HUES48 (cell line): Measurements from ENCODE around the gene CA6.

Source experiments
- H3K27ac ChIP-seq: one replicate; pipeline ENCODE4 v1.7.0; 2013; ENCODE audit warnings: low read depth, low read length, inconsistent platforms
- H3K27me3 ChIP-seq: 2 replicates; pipeline ENCODE4 v1.6.1; 2013; ENCODE audit warnings: mild to moderate bottlenecking, low read length; ENCODE audit not compliant: control insufficient read depth, insufficient read depth
- H3K36me3 ChIP-seq: 2 replicates; pipeline ENCODE4 v1.6.1; 2013; ENCODE audit warnings: low read length; ENCODE audit not compliant: control insufficient read depth, insufficient read depth
- H3K4me1 ChIP-seq: 2 replicates; pipeline ENCODE4 v1.6.1; 2013; ENCODE audit warnings: mild to moderate bottlenecking, low read length; ENCODE audit not compliant: control insufficient read depth, insufficient read depth
- H3K4me3 ChIP-seq: 2 replicates; pipeline ENCODE4 v1.5.1; 2013; ENCODE audit warnings: mild to moderate bottlenecking, low read depth, low read length
- H3K9ac ChIP-seq: 2 replicates; pipeline ENCODE4 v1.6.1; 2013; ENCODE audit warnings: mild to moderate bottlenecking, low read depth, low read length, moderate library complexity
- H3K9me3 ChIP-seq: 2 replicates; pipeline ENCODE4 v1.6.1; 2013; ENCODE audit warnings: low read length; ENCODE audit not compliant: control insufficient read depth, insufficient read depth

CA6 gene

DNA sequence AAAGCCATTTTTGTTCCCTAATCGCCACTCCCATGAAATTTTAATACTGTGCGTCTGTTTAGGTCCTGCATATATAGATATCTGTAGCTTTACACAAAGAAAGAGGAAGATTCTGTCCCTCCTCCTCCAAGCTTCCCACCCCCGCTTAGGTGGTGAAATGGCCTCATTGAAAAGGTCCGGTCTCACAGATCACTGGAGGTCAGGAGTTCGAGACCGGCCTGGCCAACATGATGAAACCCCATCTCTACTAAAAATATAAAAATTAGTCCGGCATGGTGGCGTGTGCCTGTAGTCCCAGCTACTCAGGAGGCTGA, 59.7 kb downstream of the CA6 start:
- H3K36me3 ChIP-seq = no peaks in the 10 kb centered on the region
- H3K9ac ChIP-seq = no peak overlapping the region
- no peaks in the 10 kb centered on the region for H3K9me3 ChIP-seq
- no peak overlapping the region for H3K4me3 ChIP-seq
- H3K27ac ChIP-seq = no peak overlapping the region
- no peaks in the 10 kb centered on the region for H3K27me3 ChIP-seq
- peaks cover 8% of the 10 kb centered on the region; the same call in 1 of the 2 replicates for H3K4me1 ChIP-seq

DNA sequence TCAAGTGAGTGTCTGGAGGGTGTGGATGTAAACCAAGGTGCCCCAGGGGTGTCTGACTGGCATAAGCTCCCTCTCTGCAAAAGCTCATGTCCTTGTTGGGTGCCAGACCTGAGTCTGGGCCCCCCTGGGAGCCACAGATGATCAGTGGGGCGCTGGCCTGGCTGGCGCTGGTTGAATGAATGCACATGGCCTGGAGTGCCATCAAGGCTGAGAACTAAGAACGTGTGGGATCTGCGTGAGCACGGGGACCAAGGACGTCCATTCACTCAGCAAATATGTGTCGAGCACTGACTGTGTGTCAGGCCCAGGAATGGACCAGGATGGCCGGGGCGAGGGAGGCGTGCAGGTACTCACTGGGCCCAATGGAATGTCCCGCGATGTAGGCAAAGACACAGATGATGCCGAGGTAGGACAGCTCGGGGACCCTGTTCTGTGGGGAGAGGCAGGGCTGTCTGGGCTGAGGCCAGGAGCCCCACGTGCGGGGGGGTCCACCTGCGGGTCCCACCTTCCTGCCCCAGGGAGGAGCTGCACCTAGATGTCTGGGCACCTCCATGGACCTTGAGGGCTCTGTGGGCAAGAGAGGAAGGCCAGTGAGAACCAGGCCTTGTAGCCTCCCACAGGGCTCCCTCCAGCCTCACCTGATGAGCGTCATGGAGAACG, 61.4 kb downstream of the CA6 start:
- Histone ChIP-seq H3K4me3 (no peak overlapping the region), H3K27ac (no peak overlapping the region), H3K9me3 (no peaks in the 10 kb centered on the region), H3K36me3 (no peaks in the 10 kb centered on the region), H3K9ac (no peak overlapping the region), H3K27me3 (no peaks in the 10 kb centered on the region), H3K4me1 (peaks cover 8% of the 10 kb centered on the region; the same call in 1 of the 2 replicates)

DNA sequence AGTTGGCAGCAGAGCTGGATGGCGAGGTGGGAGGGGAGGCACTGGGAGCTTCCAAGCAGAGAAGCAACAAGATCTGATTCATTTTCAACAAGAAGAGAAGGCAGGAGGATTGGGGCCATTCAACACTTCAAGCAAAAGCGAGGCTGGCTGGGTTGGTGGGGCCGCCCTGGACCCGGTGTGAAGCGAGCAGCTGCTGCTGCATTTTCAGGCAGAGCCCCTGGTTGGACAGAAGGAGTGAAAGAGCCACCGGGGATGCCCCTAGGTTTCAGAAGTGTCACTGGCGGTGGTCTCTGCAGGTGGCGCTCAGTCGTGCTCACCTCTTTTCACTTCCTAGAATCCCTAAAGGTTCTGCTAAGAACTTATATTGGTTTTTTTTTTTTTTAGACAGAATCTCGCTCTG, 62.6 kb downstream of the CA6 start:
- Histone ChIP-seq H3K9ac (no peak overlapping the region), H3K9me3 (no peaks in the 10 kb centered on the region), H3K36me3 (no peaks in the 10 kb centered on the region), H3K27ac (no peak overlapping the region), H3K27me3 (no peaks in the 10 kb centered on the region), H3K4me1 (peaks cover 5% of the 10 kb centered on the region; the same call in 1 of the 2 replicates), H3K4me3 (no peak overlapping the region)

DNA sequence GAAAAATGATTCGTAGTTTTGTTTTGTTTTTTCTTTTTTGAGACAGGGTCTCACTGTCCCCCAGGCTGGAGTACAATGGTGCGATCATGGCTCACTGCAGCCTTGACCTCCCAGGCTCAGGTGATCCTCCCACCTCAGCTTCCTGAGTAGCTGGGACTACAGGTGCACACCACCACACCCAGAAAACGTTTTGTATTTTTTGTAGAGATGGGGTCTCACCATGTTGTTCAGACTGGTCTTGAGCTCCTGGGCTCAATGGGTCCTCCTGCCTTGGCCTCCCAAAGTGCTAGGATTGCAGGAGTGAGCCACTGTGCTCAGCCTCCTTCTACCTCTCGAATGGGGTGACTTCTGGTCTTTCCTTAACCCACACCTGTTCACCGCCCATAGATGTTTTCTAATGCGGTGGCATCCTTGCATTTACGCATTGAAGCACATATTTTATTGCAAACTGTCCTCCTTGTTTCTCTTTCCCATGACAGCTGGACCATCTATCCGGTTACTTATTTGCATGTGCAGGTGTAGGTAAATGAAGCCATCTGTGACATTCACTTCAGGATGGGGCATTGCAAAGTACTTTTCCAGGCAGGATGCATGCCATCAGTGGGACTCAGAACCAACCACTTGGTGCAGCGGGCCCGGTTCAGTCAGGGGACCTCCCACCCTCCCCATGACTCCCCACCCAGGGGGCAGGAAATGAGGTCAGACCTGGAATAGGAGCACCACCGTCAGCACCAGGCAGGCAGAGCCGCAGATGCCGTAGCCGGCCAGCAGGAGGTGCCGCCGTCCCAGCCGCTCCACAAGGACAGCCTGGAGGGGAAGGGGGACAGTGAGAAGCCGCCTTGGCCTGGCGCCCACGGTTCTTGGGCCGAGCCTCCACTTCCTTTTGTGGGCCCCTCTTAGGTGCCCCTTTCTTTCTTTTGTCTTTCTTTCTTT, 64.0 kb downstream of the CA6 start:
- Histone ChIP-seq H3K9ac (peak overlapping the region; percentile 46), H3K9me3 (no peaks in the 10 kb centered on the region), H3K27ac (peak overlapping the region; percentile 59), H3K27me3 (no peaks in the 10 kb centered on the region), H3K4me3 (no peak overlapping the region), H3K36me3 (no peaks in the 10 kb centered on the region), H3K4me1 (peaks cover 3% of the 10 kb centered on the region; the same call in 1 of the 2 replicates)

DNA sequence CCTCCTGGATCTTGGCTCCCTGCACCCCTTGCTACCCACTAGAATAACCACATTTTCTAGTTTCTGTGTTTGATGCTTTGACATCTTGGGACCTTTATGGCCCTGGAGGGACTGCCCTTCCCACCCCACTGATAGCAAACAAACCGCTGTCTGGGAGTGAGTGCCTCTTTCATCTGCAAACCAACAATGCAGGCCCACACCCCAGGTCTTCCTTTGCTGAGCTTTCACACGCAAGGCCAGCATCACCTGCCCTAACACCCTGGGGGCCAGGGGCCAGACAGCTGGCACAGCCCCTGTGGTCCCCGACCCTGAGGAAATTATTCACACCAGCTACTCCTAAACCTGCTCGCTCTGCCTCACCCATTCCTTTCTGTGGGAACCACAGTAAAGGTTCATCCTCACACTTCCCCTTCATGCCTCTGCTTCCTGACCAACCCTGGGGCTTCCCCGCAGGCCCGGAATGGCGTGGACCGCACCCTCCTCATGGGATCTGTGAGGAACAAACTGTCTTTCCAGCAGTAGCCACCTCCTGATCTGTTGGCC, 65.2 kb downstream of the CA6 start:
- Histone ChIP-seq H3K9me3 (no peaks in the 10 kb centered on the region), H3K4me3 (no peak overlapping the region), H3K27ac (no peak overlapping the region), H3K9ac (no peak overlapping the region), H3K27me3 (no peaks in the 10 kb centered on the region), H3K36me3 (no peaks in the 10 kb centered on the region), H3K4me1 (no peaks in the 10 kb centered on the region)

DNA sequence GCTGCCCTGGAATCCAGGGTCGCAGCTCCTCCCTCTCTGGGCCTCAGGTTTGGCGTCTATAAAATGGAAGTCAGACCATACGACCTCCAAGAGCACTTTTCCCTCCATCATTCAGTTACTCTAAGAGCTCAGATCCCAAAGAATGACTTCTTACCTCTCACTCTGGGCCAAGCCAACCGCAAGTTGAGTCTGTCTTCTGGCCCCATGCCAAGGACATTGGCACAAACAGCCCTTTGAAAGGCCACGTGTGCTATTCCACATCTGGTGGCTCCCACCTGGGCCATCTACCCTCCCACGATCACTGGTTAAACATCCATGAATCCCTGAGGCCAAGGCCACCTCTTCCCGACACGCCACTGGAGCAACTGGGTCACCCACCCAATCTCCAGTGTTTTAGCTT, 68.2 kb downstream of the CA6 start:
- H3K27me3 ChIP-seq = no peaks in the 10 kb centered on the region
- no peak overlapping the region for H3K9ac ChIP-seq
- H3K27ac ChIP-seq = no peak overlapping the region
- H3K4me1 ChIP-seq = no peaks in the 10 kb centered on the region
- no peaks in the 10 kb centered on the region for H3K36me3 ChIP-seq
- H3K9me3 ChIP-seq = no peaks in the 10 kb centered on the region
- H3K4me3 ChIP-seq = no peak overlapping the region

DNA sequence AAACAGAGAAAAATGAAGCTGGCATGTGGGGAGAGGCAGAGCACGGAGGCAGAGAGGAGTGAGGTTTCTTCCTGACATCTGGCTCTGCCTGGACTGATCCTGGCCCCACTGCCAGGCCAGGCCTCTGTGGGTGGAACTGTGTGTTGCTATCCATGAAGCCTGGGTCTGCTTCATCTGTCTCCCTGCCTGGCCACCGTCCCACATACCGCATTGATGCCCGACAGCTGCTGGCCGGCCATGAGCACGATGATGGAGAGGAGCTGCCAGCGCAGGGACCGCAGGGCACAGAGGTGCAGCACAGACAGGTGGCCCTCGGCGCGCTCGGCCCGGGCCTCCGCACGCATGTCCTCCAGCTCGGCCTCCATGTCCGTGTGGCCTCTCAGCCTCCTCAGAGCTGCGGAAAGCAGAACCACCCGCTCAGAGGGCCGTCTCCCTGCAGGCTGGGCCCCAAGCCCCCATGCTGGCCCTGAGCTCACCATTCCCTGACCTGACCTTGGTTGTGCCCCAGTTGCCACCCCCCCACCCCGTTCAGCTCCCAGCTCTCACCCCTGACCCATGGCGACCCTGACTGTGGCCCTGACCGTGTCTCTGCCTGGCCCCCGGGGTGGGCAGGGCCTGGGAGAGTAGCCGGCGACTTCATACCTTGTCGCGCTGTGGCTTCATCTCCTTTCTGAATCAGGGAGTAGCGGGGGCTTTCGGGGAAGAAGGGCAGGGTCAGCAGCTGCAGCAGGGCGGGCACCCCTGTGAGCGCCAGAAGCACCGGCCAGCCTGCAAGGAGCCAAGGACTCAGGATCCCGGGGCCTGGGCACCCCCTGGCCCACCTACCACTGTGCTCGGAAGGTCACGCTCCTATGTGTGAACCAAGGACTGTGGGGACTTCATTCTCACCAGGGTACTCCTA, 69.1 kb downstream of the CA6 start:
- no peak overlapping the region for H3K27ac ChIP-seq
- H3K4me1 ChIP-seq = no peaks in the 10 kb centered on the region
- no peak overlapping the region for H3K9ac ChIP-seq
- no peaks in the 10 kb centered on the region for H3K9me3 ChIP-seq
- no peak overlapping the region for H3K4me3 ChIP-seq
- no peaks in the 10 kb centered on the region for H3K36me3 ChIP-seq
- H3K27me3 ChIP-seq = no peaks in the 10 kb centered on the region

DNA sequence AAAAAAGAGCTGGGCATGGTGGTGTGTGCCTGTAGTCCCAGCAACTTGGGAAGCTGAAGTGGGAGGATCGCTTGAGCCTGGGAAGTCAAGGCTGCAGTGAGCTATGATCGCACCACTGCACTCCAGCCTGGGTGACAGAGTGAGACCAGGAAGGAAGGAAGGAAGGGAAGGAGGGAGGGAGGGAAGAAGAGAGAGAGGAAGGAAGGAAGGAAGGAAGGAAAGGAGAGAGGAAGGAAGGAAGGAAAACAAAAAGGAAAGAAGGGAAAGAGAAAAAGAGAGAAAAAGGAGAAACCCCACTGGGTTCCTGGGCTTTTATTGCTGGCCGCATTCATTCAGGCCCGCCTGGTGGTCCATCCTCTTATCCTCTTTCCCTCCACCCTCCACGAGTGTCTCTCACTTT, 70.8 kb downstream of the CA6 start:
- Histone ChIP-seq H3K36me3 (no peaks in the 10 kb centered on the region), H3K27me3 (no peaks in the 10 kb centered on the region), H3K9ac (no peak overlapping the region), H3K4me3 (no peak overlapping the region), H3K4me1 (no peaks in the 10 kb centered on the region), H3K27ac (no peak overlapping the region), H3K9me3 (no peaks in the 10 kb centered on the region)

DNA sequence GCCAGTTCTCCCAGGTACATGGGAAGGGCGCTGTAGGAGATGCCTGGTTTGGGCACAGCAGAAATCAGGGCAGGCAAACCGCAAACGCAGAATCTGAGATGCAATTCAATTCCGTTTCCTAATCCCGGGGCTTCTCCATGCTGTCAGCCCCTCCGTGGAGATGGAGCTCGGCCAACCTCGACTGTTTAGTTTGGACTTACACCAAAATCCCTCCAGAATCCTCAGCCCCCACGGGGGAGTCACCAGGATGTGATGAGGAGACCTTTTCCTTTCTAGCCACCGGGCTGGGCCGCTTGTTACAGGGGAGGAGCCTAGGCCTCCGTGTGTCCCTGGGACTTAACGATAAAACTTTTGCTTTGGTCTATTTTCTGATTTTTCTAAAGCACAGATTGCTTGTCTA, 72.7 kb downstream of the CA6 start:
- no peaks in the 10 kb centered on the region for H3K36me3 ChIP-seq
- H3K4me1 ChIP-seq = no peaks in the 10 kb centered on the region
- H3K27ac ChIP-seq = no peak overlapping the region
- no peak overlapping the region for H3K4me3 ChIP-seq
- H3K9me3 ChIP-seq = no peaks in the 10 kb centered on the region
- H3K27me3 ChIP-seq = no peaks in the 10 kb centered on the region
- no peak overlapping the region for H3K9ac ChIP-seq

DNA sequence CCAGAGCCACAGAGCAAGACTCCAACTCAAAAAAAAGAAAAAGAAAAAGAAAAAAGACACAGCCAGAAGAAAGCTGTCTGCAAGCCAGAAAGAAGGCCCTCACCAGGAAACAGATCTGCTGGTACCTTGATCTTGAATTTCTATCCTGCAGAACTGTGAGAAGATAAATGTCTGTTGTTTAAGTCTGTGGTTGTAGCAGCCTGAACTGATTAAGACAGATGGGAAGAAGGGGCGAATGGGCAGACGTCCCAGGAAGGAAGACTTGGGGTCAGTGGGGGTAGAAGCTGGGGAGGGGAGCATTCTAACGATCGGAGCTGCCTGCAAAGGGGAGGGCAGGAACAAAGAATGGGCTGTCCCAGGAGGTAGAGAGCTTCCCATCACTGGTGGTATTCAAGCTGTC, 74.2 kb downstream of the CA6 start:
- Histone ChIP-seq H3K27me3 (no peaks in the 10 kb centered on the region), H3K36me3 (no peaks in the 10 kb centered on the region), H3K9ac (no peak overlapping the region), H3K9me3 (no peaks in the 10 kb centered on the region), H3K27ac (no peak overlapping the region), H3K4me1 (no peaks in the 10 kb centered on the region), H3K4me3 (no peak overlapping the region)
